GM23338 (cell line): ENCODE measurements around the gene LARP7. TPM values are rescaled to one million over a fixed set of nuclear protein-coding genes. Genes with fewer than 3 reads are reported as not detected.

Experiments
- ATAC-seq: fragments of 200-7000 bp; cut with Tn5 transposase; 3 replicates; pipeline ENCODE4 v1.9.1; 2020
- DNase-seq: peaks from one replicate; pipeline ENCODE4 v3.0.0-alpha.2; 2015; ENCODE audit warnings: low spot score
- H2AFZ ChIP-seq: fragments of 200-600 bp; sonication (generic); 2 replicates; pipeline ENCODE4 v1.8.0; 2016; ENCODE audit warnings: antibody characterized with exemption, mild to moderate bottlenecking, moderate library complexity
- H3F3A ChIP-seq: fragments of 200-600 bp; sonication (generic); replicated peaks from 2 replicates; pipeline ENCODE4 v1.8.0; 2017; ENCODE audit warnings: antibody characterized with exemption, mixed run types, low read depth
- H3K27ac ChIP-seq: fragments of 200-600 bp; sonication (generic); 2 replicates; pipeline ENCODE4 v1.6.1; 2016; ENCODE audit warnings: low read depth
- H3K27me3 ChIP-seq: fragments of 200-600 bp; sonication (generic); 2 replicates; pipeline ENCODE4 v1.8.0; 2016; ENCODE audit warnings: mild to moderate bottlenecking, mixed run types, moderate library complexity; ENCODE audit not compliant: insufficient read depth
- H3K36me3 ChIP-seq: fragments of 200-600 bp; sonication (generic); 2 replicates; pipeline ENCODE4 v1.8.0; 2016; ENCODE audit warnings: mild to moderate bottlenecking; ENCODE audit not compliant: insufficient read depth
- H3K4me1 ChIP-seq: fragments of 200-600 bp; sonication (generic); 2 replicates; pipeline ENCODE4 v1.8.0; 2016; ENCODE audit warnings: mild to moderate bottlenecking, moderate library complexity; ENCODE audit not compliant: insufficient read depth
- H3K4me2 ChIP-seq: fragments of 200-600 bp; sonication (generic); 2 replicates; pipeline ENCODE4 v1.7.1; 2017; ENCODE audit warnings: mixed run types
- H3K4me3 ChIP-seq: fragments of 200-600 bp; sonication (generic); 2 replicates; pipeline ENCODE4 v1.6.1; 2016; ENCODE audit warnings: mixed run types
- H3K79me2 ChIP-seq: fragments of 200-600 bp; sonication (generic); replicated peaks from 2 replicates; pipeline ENCODE4 v1.8.0; 2017; ENCODE audit warnings: mild to moderate bottlenecking; ENCODE audit not compliant: insufficient read depth
- H3K9me2 ChIP-seq: fragments of 200-600 bp; sonication (generic); 2 replicates; pipeline ENCODE4 v1.8.0; 2017; ENCODE audit not compliant: insufficient read depth
- H4K20me1 ChIP-seq: fragments of 200-600 bp; sonication (generic); replicated peaks from 2 replicates; pipeline ENCODE4 v1.8.0; 2017; ENCODE audit warnings: mild to moderate bottlenecking; ENCODE audit not compliant: insufficient read depth
- H3K27ac Mint-ChIP-seq: 2 replicates; pipeline ENCODE4 v1.8.0; 2020; ENCODE audit warnings: inconsistent platforms, mild to moderate bottlenecking, moderate library complexity, mixed read lengths
- H3K27me3 Mint-ChIP-seq: 3 replicates; pipeline ENCODE4 v1.8.0; 2022; ENCODE audit warnings: low read depth, mild to moderate bottlenecking, moderate library complexity, mixed read lengths, inconsistent platforms; ENCODE audit not compliant: insufficient read depth, poor library complexity
- H3K36me3 Mint-ChIP-seq: 3 replicates; pipeline ENCODE4 v1.8.0; 2021; ENCODE audit warnings: low read depth, mild to moderate bottlenecking, inconsistent platforms, moderate library complexity, mixed read lengths
- H3K4me1 Mint-ChIP-seq: 3 replicates; pipeline ENCODE4 v1.8.0; 2020; ENCODE audit warnings: mild to moderate bottlenecking, inconsistent platforms, mixed read lengths
- H3K4me3 Mint-ChIP-seq: 3 replicates; pipeline ENCODE4 v1.8.0; 2021; ENCODE audit warnings: moderate library complexity, mild to moderate bottlenecking, inconsistent platforms, mixed read lengths
- H3K9me3 Mint-ChIP-seq: 3 replicates; pipeline ENCODE4 v1.8.0; 2020; ENCODE audit warnings: moderate library complexity, mild to moderate bottlenecking, inconsistent platforms, mixed read lengths
- CREB1 ChIP-seq: fragments of 250-450 bp; sonication (Bioruptor Pico); IDR thresholded peaks from 2 replicates; pipeline ENCODE4 v1.5.0; 2020; ENCODE audit warnings: low read depth, mild to moderate bottlenecking, moderate library complexity
- CTCF ChIP-seq, 2 experiments: fragments of 200-600 bp in 1 of 2; sonication (generic) in 1 of 2; conservative IDR thresholded peaks; 2 replicates each; pipeline versions ENCODE4 v1.5.1 to v1.6.1; 2016 to 2017; ENCODE audit warnings: antibody characterized with exemption in 2 of 2, low read depth in 2 of 2, mild to moderate bottlenecking in 2 of 2, moderate library complexity in 1 of 2
- ETS1 ChIP-seq: IDR thresholded peaks from 2 replicates; pipeline ENCODE4 v1.6.1; 2016; ENCODE audit warnings: antibody characterized with exemption
- EZH2 ChIP-seq: fragments of 200-600 bp; sonication (generic); IDR thresholded peaks from one replicate; pipeline ENCODE4 v1.8.0; 2017; ENCODE audit warnings: antibody characterized with exemption, mild to moderate bottlenecking, low read depth; ENCODE audit not compliant: unreplicated experiment
- EZH2phosphoT487 ChIP-seq: fragments of 200-600 bp; sonication (generic); IDR thresholded peaks from one replicate; pipeline ENCODE4 v1.8.1; 2018; ENCODE audit warnings: antibody characterized with exemption; ENCODE audit not compliant: unreplicated experiment
- JUNB ChIP-seq: IDR thresholded peaks from one replicate; pipeline ENCODE4 v1.6.1; 2016; ENCODE audit warnings: antibody characterized with exemption; ENCODE audit not compliant: unreplicated experiment
- NANOG ChIP-seq: IDR thresholded peaks from 2 replicates; pipeline ENCODE4 v1.6.1; 2016; ENCODE audit warnings: antibody characterized with exemption, borderline replicate concordance
- POLR2AphosphoS5 ChIP-seq: IDR thresholded peaks from 2 replicates; pipeline ENCODE4 v1.6.1; 2016; ENCODE audit warnings: antibody characterized with exemption, low read depth
- REST ChIP-seq: IDR thresholded peaks from one replicate; pipeline ENCODE4 v1.6.1; 2018; ENCODE audit warnings: antibody characterized with exemption; ENCODE audit not compliant: unreplicated experiment
- STAT1 ChIP-seq: IDR thresholded peaks from one replicate; pipeline ENCODE4 v1.6.1; 2016; ENCODE audit warnings: antibody characterized with exemption; ENCODE audit not compliant: unreplicated experiment
- ZNF114 ChIP-seq: fragments of 250-450 bp; sonication (Bioruptor Pico); IDR thresholded peaks from 2 replicates; pipeline ENCODE4 v1.5.0; 2020; ENCODE audit warnings: mild to moderate bottlenecking, moderate library complexity
- ZNF331 ChIP-seq: fragments of 250-450 bp; sonication (Bioruptor Pico); IDR thresholded peaks from 2 replicates; pipeline ENCODE4 v1.5.0; 2020; ENCODE audit warnings: low read depth, mild to moderate bottlenecking, moderate library complexity
- ZNF462 ChIP-seq: fragments of 250-450 bp; sonication (Bioruptor Pico); IDR thresholded peaks from 2 replicates; pipeline ENCODE4 v1.5.0; 2020; ENCODE audit warnings: mild to moderate bottlenecking, moderate library complexity
- polyA plus RNA-seq: library from polyadenylated mRNA; unstranded; fragments of >200 nt; fragmentation: Nextera tagmentation; extraction: Ambion mirVana; gene quantifications from 2 replicates; pipeline ENCODE4 v1.2.1, GENCODE V29; 2016
- total RNA-seq: library from RNA; depleted of rRNA; stranded (reverse); fragments of >200 nt; shearing (Covaris generic); gene quantifications from 2 replicates; pipeline ENCODE4 v1.2.3, GENCODE V29; 2014

The LARP7 gene
- total and polyA plus RNA-seq, 2 experiments from 2014 or later: 25.8 to 157 TPM

- no peak for ATAC-seq
- H3K27ac Mint-ChIP-seq: no peak overlapping the region
- peaks cover 54% of the 10 kb centered on the region for H3K36me3 Mint-ChIP-seq
Measured at GRCh38 chr4:112626228-112626627, 10.7 kb upstream of the LARP7 start.

More at GRCh38 chr4:112626228-112626627, 10.7 kb upstream of the LARP7 start:
- Histone ChIP-seq H3K4me1 (no peaks in the 10 kb centered on the region), H3K9me2 (no peaks in the 10 kb centered on the region), H4K20me1 (no peaks in the 10 kb centered on the region), H3K27me3 (no peaks in the 10 kb centered on the region), H3K27ac (no peak overlapping the region), H3K4me2 (no peak overlapping the region), H3F3A (no peaks in the 10 kb centered on the region; the same call in 1 of the 2 replicates), H3K36me3 (peaks cover 33% of the 10 kb centered on the region), H3K79me2 (no peaks in the 10 kb centered on the region), H3K4me3 (no peak overlapping the region), H2AFZ (no peak overlapping the region)
- TF ChIP-seq EZH2: no peak
- TF ChIP-seq NANOG: no peak
- no peak for TF ChIP-seq ZNF462
- TF ChIP-seq JUNB: no peak
- no peak for TF ChIP-seq POLR2AphosphoS5
- no peak for TF ChIP-seq ZNF114
- no peak for TF ChIP-seq ZNF331
- no peak for TF ChIP-seq ETS1
- TF ChIP-seq EZH2phosphoT487: no peak
- TF ChIP-seq CTCF (conservative IDR thresholded peaks at IDR 0.05; ENCODE audit: low read depth in 2 of 2): no peak
- no peak for TF ChIP-seq REST
- TF ChIP-seq CREB1 (CRISPR knock-in tag): no peak
- TF ChIP-seq STAT1: no peak
- no peaks in the 10 kb centered on the region for H3K4me1 Mint-ChIP-seq
- DNase-seq: no peak
- H3K9me3 Mint-ChIP-seq: no peaks in the 10 kb centered on the region
- no peak overlapping the region for H3K4me3 Mint-ChIP-seq
- peaks cover 2% of the 10 kb centered on the region for H3K27me3 Mint-ChIP-seq
